NT2/D1 (cell line): Measurements from ENCODE around the gene GREB1.

Source experiments
- SUZ12 ChIP-seq: IDR thresholded peaks from 2 replicates; pipeline ENCODE4 v1.6.1; 2011; ENCODE audit not compliant: insufficient read length, insufficient read depth; ENCODE audit errors: extremely low read depth
- YY1 ChIP-seq: IDR thresholded peaks from 2 replicates; pipeline ENCODE4 v1.6.1; 2011; ENCODE audit not compliant: insufficient read length, insufficient read depth
- ZNF274 ChIP-seq: IDR thresholded peaks from 2 replicates; pipeline ENCODE4 v1.6.1; 2011; ENCODE audit warnings: mild to moderate bottlenecking, low read depth, low read length

DNA sequence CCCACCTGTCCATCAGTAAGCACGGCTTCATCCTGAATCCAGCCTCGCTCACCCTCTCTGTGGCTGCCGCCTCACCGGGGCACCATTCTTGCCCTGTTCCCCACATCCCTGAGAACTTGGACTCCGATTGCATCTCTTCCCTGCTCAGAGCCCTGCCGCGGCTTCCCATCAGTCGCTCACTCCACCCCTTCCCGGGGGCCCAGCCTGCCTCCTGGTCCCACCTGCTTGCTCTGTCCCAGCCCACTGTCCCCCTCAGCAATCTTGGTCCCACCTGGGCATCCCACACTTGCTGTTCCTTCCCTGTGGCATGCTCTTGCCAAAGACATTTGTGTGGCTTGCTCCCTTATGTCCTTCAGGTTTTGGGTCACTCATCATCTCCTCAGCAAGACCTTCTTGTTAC, 56.3 kb downstream of the GREB1 start:
- no peak for TF ChIP-seq YY1
- no peak for TF ChIP-seq ZNF274
- no peak for TF ChIP-seq SUZ12
